IPS-NIHi7 (cell line): Measurements from ENCODE around the gene GIMAP2.
"Not testable (repeated sequence)": the region's sequence is repeated elsewhere in the genome, so short reads cannot be mapped to it uniquely, and the experiment has no call there.

Experiments
- DNase-seq: peaks from one replicate; pipeline ENCODE4 v3.0.0; 2012; ENCODE audit warnings: mixed read lengths; ENCODE audit errors: extremely low spot score

GIMAP2 gene

GRCh38 chr7:150676854-150677253, 8.7 kb upstream of the GIMAP2 start:
- not testable (repeated sequence) for DNase-seq

- DNase-seq = not testable (repeated sequence)
Measured at GRCh38 chr7:150678601-150679000, 6.9 kb upstream of the GIMAP2 start.

DNA sequence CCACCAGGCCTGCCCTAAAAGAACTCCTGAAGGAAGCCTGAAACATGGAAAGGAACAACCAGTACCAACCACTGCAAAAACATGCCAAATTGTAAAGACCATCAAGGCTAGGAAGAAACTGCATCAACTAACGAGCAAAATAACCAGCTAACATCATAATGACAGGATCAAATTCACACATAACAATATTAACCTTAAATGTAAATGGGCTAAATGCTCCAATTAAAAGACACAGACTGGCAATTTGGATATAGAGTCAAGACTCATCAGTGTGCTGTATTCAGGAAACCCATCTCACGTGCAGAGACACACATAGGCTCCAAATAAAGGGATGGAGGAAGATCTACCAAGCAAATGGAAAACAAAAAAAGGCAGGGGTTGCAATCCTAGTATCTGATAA, 5.1 kb upstream of the GIMAP2 start:
- not testable (repeated sequence) for DNase-seq

- DNase-seq = no peak
Measured at GRCh38 chr7:150686030-150686631, 625 bp downstream of the GIMAP2 start.

DNA sequence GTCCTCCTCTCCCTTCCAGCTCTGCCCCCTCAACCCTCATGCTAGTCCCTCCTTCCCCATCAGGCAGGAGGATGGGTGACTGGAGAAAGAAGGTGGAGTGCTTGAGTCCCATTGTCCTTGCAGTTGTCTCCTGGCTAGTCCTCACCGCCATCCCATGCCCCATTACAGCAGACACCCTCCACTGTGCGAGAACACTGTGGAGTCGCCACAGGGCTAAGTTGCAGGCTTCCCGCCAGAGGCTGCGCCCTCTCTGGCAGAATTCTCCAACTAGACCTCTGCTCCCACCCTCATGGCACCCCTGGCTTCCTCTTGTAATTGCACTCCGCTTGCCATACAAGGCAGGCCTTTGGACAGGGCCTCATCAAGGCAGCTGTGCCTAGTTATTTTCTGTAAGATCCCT, 3.1 kb downstream of the GIMAP2 start:
- DNase-seq = no peak

DNA sequence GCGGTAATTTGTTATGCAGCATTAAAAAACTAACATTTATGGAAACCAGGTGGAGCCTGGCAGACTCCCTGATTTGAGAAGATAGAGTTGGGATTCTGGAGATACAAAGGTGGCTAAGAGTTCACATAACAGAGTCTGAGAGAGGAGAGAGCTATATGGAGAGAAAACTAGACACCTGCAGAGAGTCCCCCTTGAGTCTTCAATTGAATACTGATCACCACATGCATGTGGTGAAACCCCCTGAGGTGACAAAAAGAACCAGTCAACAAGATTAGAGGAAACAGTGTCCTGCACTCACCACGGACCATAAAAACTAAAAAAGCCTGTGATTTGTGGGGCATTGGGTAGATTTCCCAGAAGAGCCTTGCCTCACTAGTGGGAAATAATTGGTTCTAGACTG, 10.1 kb downstream of the GIMAP2 start:
- no peak for DNase-seq

DNA sequence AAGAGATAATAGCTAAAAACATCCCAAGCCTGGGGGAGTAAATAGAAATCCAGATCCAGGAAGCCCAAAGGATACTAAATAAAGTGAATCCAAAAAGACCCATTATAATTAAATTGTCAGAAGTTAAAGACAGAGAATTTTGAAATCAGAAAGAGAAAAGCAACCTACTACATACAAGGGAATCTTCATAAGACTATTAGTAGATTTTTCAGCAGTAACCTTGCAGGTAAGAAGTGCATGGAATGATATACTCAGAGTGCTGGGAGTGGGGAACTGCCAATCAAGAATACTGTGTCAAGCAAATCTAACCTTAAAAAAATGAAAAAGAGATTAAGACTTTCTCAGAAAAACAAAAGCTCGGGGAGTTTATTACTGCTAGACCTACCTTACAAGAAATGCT, 17.7 kb downstream of the GIMAP2 start:
- DNase-seq = no peak

DNA sequence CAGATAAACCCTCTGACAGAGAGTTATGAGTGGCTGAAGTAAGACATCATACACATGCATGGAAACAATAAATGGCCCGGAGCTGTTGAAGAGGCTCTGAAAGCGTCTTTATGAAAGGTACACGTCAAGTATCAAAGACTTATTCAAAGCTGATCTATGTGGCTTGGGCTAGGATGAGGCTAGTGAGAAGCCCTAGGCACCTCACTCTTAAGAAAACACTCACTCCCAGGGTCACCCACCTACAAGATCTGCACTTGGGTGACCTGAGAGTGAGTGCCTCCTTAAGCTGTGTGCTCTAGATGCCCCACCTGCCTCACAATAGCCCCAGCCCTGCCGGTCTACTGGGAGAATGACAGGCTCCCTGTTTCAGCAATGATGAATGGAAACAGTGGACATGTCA, 29.8 kb downstream of the GIMAP2 start:
- no peak for DNase-seq

GRCh38 chr7:150715738-150716137, 30.2 kb downstream of the GIMAP2 start:
- no peak for DNase-seq

GRCh38 chr7:150716368-150716767, 30.9 kb downstream of the GIMAP2 start, which contains the start of gene GIMAP1:
TSS of gene GIMAP1 (plus strand) at chr7:150716613. CDS start at chr7:150719048, 2,435 bp downstream.
- DNase-seq = no peak

GRCh38 chr7:150716939-150717338, 31.4 kb downstream of the GIMAP2 start:
- no peak for DNase-seq

DNA sequence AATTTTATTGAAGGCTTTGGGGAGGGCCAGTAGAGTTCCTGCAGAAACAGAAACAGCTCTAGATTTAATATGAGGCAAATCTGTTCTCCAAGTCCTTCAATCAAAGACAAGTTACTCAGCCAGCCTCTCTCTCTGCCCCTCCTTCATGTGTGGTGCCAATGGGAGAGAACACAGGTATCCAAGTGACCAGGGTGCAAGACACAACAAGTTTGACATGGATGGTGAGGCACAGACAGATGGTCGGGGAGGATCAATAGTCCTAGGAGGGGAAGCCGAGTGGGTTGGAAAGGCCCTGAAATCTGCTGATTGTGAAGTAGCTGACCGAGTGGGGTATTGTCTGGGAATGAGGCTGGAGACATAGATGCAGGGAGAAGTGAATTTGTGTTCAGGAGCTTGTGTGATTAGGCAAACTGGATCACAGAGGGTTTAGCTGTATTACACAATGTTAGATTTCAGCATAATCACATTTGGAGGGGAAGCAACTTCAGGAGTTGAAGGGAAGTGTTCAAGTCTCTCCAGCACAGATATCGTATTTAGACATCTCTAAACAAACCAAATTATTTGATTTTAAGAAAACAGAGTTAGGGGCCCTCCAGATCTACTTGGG, 32.4 kb downstream of the GIMAP2 start:
- no peak for DNase-seq

- DNase-seq = no peak
Measured at GRCh38 chr7:150719436-150719835, 33.9 kb downstream of the GIMAP2 start.

DNA sequence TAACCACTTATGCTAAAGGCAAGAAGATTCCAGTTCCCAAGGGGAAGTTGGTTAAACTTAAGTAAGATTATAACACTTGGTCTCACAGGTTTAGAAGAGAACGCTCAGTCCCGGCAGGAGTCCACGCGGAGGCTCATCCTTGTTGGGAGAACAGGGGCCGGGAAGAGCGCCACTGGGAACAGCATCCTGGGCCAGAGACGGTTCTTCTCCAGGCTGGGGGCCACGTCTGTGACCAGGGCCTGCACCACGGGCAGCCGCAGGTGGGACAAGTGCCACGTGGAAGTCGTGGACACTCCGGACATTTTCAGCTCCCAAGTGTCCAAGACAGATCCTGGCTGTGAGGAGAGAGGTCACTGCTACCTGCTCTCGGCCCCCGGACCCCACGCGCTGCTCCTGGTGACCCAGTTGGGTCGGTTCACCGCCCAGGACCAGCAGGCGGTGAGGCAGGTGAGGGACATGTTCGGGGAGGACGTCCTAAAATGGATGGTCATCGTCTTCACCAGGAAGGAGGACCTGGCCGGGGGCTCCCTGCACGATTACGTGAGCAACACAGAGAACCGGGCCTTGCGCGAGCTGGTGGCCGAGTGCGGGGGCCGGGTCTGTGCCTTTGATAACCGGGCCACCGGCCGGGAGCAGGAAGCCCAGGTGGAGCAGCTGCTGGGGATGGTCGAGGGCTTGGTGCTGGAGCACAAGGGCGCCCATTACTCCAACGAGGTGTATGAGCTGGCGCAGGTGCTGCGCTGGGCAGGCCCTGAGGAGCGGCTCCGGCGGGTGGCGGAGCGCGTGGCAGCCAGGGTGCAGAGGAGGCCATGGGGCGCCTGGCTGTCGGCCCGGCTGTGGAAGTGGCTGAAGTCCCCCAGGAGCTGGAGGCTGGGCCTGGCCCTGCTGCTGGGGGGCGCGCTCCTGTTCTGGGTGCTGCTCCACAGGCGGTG, 34.7 kb downstream of the GIMAP2 start:
- no peak for DNase-seq

DNA sequence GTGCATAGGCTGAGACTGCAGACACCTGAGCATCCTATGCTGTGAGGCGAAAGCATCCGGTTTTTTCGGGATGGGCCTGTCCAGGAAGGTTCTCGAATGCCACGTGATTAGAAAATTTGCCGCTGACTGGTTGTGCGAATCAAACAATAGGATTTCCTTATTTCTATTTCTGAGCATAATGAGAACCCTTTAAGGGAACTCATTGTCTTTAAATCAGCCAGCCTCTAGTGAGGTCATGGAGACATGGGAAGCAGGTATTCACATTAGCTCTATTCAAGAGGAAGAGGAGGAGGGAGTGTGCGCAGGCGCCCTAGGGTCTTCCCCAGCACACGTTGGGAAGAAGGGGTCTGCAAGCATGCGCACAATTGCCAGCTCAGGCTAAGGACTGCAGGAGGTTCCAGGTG, 36.5 kb downstream of the GIMAP2 start:
- no peak for DNase-seq

DNA sequence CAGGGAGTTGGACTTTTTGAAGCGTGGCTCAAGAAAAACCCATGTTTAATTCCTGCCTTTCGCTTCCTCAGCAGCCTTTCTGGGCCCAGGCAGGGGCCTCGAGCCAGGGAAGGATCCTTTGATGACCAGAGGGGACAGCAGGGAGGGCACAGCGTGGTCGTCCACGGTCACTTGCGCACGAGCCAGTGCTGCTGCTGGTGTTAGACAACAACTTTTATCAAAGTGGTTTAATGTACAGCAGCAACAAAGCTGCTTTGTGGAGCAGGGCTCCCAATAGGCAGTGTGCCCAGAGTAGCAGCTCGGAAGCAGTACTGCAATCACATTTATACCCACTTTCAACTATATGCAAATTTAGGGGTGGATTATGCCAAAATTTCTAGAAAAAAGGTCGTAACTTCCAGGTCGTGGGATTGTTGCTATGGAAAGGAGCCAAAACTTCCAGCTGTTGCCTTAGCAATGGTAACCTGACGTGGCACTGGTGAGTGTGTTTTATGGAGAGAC, 37.0 kb downstream of the GIMAP2 start:
- no peak for DNase-seq

- no peak for DNase-seq
Measured at GRCh38 chr7:150723467-150723866, 38.0 kb downstream of the GIMAP2 start.

DNA sequence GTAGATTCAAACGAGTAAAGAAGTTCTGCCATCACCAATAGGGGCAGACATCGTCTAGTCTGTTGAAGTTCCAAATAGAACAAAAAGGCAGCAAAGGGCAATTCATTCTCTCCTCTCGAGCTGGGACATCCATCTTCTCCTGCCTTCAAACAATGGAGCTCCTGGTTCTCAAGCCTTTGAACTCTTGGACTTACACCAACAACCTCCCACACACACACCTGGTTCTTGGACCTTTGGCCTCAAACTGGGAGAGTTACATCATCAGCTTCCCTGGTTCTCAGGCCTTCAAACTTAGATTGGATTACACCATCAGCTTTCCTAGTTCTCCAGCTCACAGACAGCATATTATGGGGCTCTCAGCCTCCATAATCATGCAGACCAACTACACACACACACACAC, 41.9 kb downstream of the GIMAP2 start:
- no peak for DNase-seq

- no peak for DNase-seq
Measured at GRCh38 chr7:150728011-150728410, 42.5 kb downstream of the GIMAP2 start.

DNA sequence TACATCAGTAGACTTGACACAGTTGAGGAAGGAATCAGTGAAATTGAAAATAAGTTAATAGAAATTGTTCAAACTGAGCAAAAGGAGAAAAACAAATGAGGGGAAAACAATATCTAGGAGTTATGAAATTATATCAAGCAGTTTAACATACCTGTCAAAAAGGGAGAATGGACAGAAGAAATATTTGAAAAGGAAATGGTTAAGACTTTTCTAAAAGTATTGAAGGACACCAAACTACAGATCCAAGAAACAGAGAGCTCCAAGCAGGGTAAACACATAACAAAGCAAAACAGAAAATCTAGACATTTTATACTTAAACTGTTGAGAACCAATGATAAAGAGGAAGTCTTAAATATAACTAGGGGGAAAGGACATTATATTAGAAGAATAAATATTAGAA, 43.1 kb downstream of the GIMAP2 start:
- no peak for DNase-seq

GRCh38 chr7:150731916-150732315, 46.4 kb downstream of the GIMAP2 start:
- no peak for DNase-seq

DNA sequence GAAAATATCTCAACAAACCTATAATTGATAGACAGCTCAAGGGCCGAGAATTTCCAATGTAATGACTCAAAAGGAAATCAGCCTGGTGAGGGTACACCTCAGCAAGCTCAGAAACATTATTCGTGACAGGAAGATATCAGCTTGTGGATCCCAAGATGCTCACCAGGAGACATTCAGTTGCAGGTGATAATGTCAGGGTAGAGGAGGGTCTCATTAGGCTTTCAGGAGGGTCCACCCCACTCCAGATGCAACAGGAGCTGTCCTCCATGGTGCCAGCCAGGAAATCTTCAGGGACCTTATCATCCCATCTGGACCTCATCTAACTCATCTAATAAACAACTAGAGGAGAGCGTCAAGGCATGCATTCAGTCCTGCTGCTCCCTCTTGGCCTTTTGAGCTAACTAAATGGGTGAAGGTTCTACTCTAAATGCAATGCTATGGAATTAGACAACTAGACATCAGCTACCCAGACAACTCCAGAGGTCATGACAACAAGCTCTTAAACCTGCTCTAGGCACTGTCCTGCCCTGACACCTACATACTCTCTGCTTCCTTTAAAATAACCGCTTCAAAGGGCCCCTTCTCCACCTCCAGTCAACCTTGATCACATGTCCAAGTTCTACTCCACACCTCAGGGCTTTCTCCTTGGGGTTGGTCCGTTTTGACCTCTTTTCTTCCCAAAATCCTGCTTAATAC, 47.4 kb downstream of the GIMAP2 start:
- DNase-seq = no peak
